ENCODE data around the gene BANP. TPM values are rescaled to one million over a fixed set of nuclear protein-coding genes. Genes with fewer than 3 reads are reported as not detected.

Gene BANP
- total and polyA plus RNA-seq, 12 donors: 10.4 to 29.8 (median 21.7) TPM

GRCh38 chr16:87948119-87948545, 3.1 kb upstream of the BANP start:
- no peaks in the 10 kb centered on the region for H3K36me3 ChIP-seq (replicated peaks in 1 of 2)
- no peaks in the 10 kb centered on the region for H3K27me3 ChIP-seq
- no peaks in the 10 kb centered on the region for H3K9me3 ChIP-seq (replicated peaks in 1 of 3)
- intact Hi-C loops (cut with DNase I): no loop called here
- H3K4me1 ChIP-seq (replicated peaks in 1 of 2): peaks cover 8 to 19% of the 10 kb centered on the region in 2 donors
- WGBS, 4 donors: 68 to 86% (median 79%) methylated on average over 4 to 12 of the region's 12 CpGs
- H3K4me3 ChIP-seq: no peak overlapping the region
- DNase-seq: no peak
- TF ChIP-seq POLR2A (IDR thresholded peaks at IDR 0.05): no peak
- no peak for TF ChIP-seq CTCF (IDR thresholded peaks at IDR 0.05)
- H3K27ac ChIP-seq: peak overlapping the region in 2 of 5 donors; percentile 65 to 70

- Histone ChIP-seq H3K4me3 (no peak overlapping the region), H3K36me3 (replicated peaks in 1 of 2) (no peaks in the 10 kb centered on the region), H3K27ac (peak overlapping the region in 2 of 5 donors; percentile 15 to 70), H3K27me3 (no peaks in the 10 kb centered on the region), H3K9me3 (replicated peaks in 1 of 3) (no peaks in the 10 kb centered on the region), H3K4me1 (replicated peaks in 1 of 2) (peaks cover 8 to 25% of the 10 kb centered on the region in 2 donors)
- no peak for TF ChIP-seq CTCF (IDR thresholded peaks at IDR 0.05)
- TF ChIP-seq POLR2A (IDR thresholded peaks at IDR 0.05): no peak
- 94 to 99% (median 96%) methylated on average over 5 of the region's 5 CpGs for WGBS, 4 donors
- intact Hi-C loops (cut with DNase I): no loop called here
- DNase-seq: no peak
Measured at GRCh38 chr16:87948735-87949070, 2.5 kb upstream of the BANP start.

- Histone ChIP-seq H3K4me1 (replicated peaks in 1 of 2) (peaks cover 8 to 30% of the 10 kb centered on the region in 2 donors), H3K36me3 (replicated peaks in 1 of 2) (no peaks in the 10 kb centered on the region), H3K27ac (peak overlapping the region in 2 of 5 donors; percentile 15 to 70), H3K27me3 (no peaks in the 10 kb centered on the region), H3K4me3 (no peak overlapping the region), H3K9me3 (replicated peaks in 1 of 3) (no peaks in the 10 kb centered on the region)
- intact Hi-C loops (cut with DNase I): no loop called here
- no peak for TF ChIP-seq POLR2A (IDR thresholded peaks at IDR 0.05)
- no peak for TF ChIP-seq CTCF (IDR thresholded peaks at IDR 0.05)
- DNase-seq: peak in 2 of 7 donors; percentile 23 to 69
- 84 to 89% (median 85%) methylated on average over 16 of the region's 16 CpGs for WGBS, 4 donors
Measured at GRCh38 chr16:87949071-87949744, 2.0 kb upstream of the BANP start.

- intact Hi-C loops (cut with DNase I): no loop called here
- no peak for TF ChIP-seq CTCF (IDR thresholded peaks at IDR 0.05)
- TF ChIP-seq POLR2A (IDR thresholded peaks at IDR 0.05): no peak
- Histone ChIP-seq H3K9me3 (replicated peaks in 1 of 3) (no peaks in the 10 kb centered on the region), H3K27ac (peak overlapping the region in 4 of 5 donors; percentile 78 to 99 (median 94)), H3K27me3 (no peaks in the 10 kb centered on the region), H3K4me1 (replicated peaks in 1 of 2) (peaks cover 8 to 48% of the 10 kb centered on the region in 2 donors), H3K36me3 (replicated peaks in 1 of 2) (no peaks in the 10 kb centered on the region), H3K4me3 (peak overlapping the region; percentile 66 to 95 (median 87))
- peak in 3 of 7 donors; percentile 32 to 38 (median 33) for DNase-seq
- WGBS, 4 donors: 3 to 21% (median 6%) methylated on average over 13 to 79 of the region's 82 CpGs
Measured at GRCh38 chr16:87951552-87952538, 611 bp downstream of the BANP start.
